ENCODE measurements around the gene C7.

Gene C7

DNA sequence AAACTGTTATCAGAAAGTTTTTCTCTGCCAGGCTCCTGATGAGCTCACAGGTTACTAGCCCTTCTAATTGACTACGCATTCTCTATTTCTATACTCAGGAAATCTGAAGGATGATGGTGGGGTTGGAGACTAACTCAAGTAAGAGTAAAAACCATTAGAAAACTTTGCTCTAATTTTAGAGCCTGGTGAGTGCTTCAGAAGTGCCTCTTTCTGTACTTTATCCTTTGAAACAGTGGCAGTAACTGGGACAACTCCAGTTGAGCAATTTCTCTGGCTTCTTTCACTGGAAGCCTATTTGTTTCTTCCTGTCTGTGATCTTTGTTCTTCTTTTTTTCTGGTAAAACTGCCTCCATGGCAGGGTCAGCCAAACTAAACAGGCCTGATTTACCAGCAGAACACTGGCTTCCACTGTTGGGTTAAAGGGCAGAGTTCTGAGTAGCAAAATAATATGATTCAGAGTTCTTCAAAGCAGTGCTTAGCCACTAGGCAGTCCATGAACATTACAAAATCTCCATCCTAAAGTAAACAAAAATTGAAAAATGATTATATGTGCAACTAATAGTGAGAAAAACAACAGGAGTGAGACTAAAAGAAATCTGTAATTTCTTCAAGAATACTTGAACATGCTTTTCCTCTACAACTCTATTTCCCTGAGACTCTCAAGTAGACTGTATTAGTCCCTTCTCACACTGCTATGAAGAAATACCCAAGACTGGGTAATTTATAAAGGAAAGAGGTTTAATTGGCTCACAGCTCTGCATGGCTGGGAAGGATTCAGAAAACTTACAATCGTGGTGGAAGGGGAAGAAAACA, 82.1 kb downstream of the C7 start:
- no peaks in the 10 kb centered on the region for H3K9me3 ChIP-seq (ENCODE audit: control insufficient read depth, insufficient read depth, low read depth, low read length)
- TF ChIP-seq, protein P1, sequence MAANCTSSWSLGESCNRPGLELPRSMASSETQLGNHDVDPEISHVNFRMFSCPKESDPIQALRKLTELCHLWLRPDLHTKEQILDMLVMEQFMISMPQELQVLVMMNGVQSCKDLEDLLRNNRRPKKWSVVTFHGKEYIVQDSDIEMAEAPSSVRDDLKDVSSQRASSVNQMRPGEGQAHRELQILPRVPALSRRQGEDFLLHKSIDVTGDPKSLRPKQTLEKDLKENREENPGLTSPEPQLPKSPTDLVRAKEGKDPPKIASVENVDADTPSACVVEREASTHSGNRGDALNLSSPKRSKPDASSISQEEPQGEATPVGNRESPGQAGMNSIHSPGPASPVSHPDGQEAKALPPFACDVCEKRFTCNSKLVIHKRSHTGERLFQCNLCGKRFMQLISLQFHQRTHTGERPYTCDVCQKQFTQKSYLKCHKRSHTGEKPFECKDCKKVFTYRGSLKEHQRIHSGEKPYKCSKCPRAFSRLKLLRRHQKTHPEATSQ (tag by site-specific recombination; IDR thresholded peaks at IDR 0.05): no peak
- no peak for TF ChIP-seq ZNF324 (tag by site-specific recombination; IDR thresholded peaks at IDR 0.05)
- TF ChIP-seq GLI2 (tag by site-specific recombination; IDR thresholded peaks at IDR 0.05; ENCODE audit: borderline replicate concordance, low read depth): no peak
- no peak for TF ChIP-seq ZNF132 (tag by site-specific recombination; IDR thresholded peaks at IDR 0.05; ENCODE audit: borderline replicate concordance)
- no peak for TF ChIP-seq ZFP3 (tag by site-specific recombination; IDR thresholded peaks at IDR 0.05; ENCODE audit: low read depth)
- TF ChIP-seq, protein P2, sequence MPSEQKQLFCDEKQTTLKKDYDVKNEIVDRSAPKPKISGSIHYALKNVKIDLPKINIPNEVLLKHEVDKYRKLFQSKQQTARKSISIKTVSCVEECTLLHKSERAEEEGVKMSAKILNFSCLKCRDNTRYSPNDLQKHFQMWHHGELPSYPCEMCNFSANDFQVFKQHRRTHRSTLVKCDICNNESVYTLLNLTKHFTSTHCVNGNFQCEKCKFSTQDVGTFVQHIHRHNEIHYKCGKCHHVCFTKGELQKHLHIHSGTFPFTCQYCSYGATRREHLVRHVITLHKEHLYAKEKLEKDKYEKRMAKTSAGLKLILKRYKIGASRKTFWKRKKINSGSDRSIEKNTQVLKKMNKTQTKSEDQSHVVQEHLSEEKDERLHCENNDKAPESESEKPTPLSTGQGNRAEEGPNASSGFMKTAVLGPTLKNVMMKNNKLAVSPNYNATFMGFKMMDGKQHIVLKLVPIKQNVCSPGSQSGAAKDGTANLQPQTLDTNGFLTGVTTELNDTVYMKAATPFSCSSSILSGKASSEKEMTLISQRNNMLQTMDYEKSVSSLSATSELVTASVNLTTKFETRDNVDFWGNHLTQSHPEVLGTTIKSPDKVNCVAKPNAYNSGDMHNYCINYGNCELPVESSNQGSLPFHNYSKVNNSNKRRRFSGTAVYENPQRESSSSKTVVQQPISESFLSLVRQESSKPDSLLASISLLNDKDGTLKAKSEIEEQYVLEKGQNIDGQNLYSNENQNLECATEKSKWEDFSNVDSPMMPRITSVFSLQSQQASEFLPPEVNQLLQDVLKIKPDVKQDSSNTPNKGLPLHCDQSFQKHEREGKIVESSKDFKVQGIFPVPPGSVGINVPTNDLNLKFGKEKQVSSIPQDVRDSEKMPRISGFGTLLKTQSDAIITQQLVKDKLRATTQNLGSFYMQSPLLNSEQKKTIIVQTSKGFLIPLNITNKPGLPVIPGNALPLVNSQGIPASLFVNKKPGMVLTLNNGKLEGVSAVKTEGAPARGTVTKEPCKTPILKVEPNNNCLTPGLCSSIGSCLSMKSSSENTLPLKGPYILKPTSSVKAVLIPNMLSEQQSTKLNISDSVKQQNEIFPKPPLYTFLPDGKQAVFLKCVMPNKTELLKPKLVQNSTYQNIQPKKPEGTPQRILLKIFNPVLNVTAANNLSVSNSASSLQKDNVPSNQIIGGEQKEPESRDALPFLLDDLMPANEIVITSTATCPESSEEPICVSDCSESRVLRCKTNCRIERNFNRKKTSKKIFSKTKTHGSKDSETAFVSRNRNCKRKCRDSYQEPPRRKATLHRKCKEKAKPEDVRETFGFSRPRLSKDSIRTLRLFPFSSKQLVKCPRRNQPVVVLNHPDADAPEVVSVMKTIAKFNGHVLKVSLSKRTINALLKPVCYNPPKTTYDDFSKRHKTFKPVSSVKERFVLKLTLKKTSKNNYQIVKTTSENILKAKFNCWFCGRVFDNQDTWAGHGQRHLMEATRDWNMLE (tag by site-specific recombination; conservative IDR thresholded peaks at IDR 0.05; ENCODE audit: low read depth): no peak
- no peak for TF ChIP-seq ZNF311 (tag by site-specific recombination; IDR thresholded peaks at IDR 0.05; ENCODE audit: borderline replicate concordance)
- TF ChIP-seq YY1 (tag by site-specific recombination; IDR thresholded peaks at IDR 0.05): no peak
- TF ChIP-seq PRDM10 (tag by site-specific recombination; IDR thresholded peaks at IDR 0.05): no peak
- no peak for TF ChIP-seq ZNF302 (tag by site-specific recombination; IDR thresholded peaks at IDR 0.05; ENCODE audit: low read depth)
- TF ChIP-seq GLIS1 (tag by site-specific recombination; IDR thresholded peaks at IDR 0.05): no peak
- no peak for TF ChIP-seq SETDB1 (IDR thresholded peaks at IDR 0.05; ENCODE audit: insufficient read length, low read length)
- no peak for TF ChIP-seq ZNF169 (tag by site-specific recombination; IDR thresholded peaks at IDR 0.05)
- H3K4me1 ChIP-seq (ENCODE audit: control insufficient read depth, insufficient read depth, low read length): no peaks in the 10 kb centered on the region
- ChIA-PET CTCF (no interaction called here), POLR2A (no interaction called here)
- no peak overlapping the region for H3K4me3 ChIP-seq (ENCODE audit: low read depth, low read length)
- no peak overlapping the region for H3K27ac ChIP-seq (ENCODE audit: extremely low read depth, low read depth, low read length)
- H3K36me3 ChIP-seq (ENCODE audit: control insufficient read depth in 2 of 2, insufficient read depth in 1 of 2, low read length in 2 of 2): no peaks in the 10 kb centered on the region

DNA sequence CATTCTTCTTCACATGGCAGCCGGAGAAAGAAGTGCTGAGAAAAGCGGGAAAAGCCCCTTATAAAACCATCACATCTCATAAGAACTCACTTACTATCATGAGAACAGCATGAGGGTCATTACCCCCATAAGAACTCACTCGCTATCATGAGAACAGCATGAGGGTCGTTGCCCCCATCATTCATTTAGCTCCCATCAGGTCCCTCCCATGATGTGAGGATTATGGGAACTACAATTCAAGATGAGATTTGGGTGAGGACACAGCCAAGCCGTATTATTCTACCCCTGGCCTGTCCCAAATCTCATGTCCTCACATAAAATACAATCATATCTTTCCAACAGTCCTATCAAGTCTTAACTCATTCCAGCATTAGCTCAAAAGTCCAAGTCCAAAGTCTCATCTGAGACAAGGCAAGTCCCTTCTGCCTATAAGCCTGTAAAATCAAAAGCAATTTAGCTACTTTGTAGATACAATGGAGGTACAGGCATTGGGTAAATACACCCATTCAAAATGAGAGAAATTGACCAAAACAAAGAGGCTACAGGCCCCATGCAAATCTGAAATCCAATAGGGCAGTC, 82.8 kb downstream of the C7 start:
- no peak overlapping the region for H3K4me3 ChIP-seq (ENCODE audit: low read depth, low read length)
- POLR2A ChIA-PET: no interaction called here
- no peak overlapping the region for H3K27ac ChIP-seq (ENCODE audit: extremely low read depth, low read depth, low read length)
- no peaks in the 10 kb centered on the region for H3K36me3 ChIP-seq (ENCODE audit: control insufficient read depth in 2 of 2, insufficient read depth in 1 of 2, low read length in 2 of 2)
- H3K4me1 ChIP-seq (ENCODE audit: control insufficient read depth, insufficient read depth, low read length): no peaks in the 10 kb centered on the region
- no peaks in the 10 kb centered on the region for H3K9me3 ChIP-seq (ENCODE audit: control insufficient read depth, insufficient read depth, low read depth, low read length)
- CTCF ChIA-PET: no interaction called here
- TF ChIP-seq ZNF777 (tag by site-specific recombination; IDR thresholded peaks at IDR 0.05; ENCODE audit: borderline replicate concordance) (no peak), OVOL3 (tag by site-specific recombination; IDR thresholded peaks at IDR 0.05) (no peak), ZNF132 (tag by site-specific recombination; IDR thresholded peaks at IDR 0.05; ENCODE audit: borderline replicate concordance) (no peak), ZNF211 (tag by site-specific recombination; IDR thresholded peaks at IDR 0.05; ENCODE audit: low read depth) (no peak), ZNF791 (tag by site-specific recombination; IDR thresholded peaks at IDR 0.05) (no peak), ZNF248 (tag by site-specific recombination; IDR thresholded peaks at IDR 0.05) (no peak), ZNF426 (tag by site-specific recombination; IDR thresholded peaks at IDR 0.05) (no peak), ZNF560 (tag by site-specific recombination; IDR thresholded peaks at IDR 0.05; ENCODE audit: borderline replicate concordance) (no peak), ZNF112 (tag by site-specific recombination; IDR thresholded peaks at IDR 0.05) (no peak)
- TF ChIP-seq, protein P3, sequence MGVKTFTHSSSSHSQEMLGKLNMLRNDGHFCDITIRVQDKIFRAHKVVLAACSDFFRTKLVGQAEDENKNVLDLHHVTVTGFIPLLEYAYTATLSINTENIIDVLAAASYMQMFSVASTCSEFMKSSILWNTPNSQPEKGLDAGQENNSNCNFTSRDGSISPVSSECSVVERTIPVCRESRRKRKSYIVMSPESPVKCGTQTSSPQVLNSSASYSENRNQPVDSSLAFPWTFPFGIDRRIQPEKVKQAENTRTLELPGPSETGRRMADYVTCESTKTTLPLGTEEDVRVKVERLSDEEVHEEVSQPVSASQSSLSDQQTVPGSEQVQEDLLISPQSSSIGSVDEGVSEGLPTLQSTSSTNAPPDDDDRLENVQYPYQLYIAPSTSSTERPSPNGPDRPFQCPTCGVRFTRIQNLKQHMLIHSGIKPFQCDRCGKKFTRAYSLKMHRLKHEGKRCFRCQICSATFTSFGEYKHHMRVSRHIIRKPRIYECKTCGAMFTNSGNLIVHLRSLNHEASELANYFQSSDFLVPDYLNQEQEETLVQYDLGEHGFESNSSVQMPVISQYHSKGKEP (tag by site-specific recombination; IDR thresholded peaks at IDR 0.05): no peak
